HEK293 (cell line): ENCODE results near the gene PARP2.

Experiments used
- KLF9 ChIP-seq: fragments of 450-650 bp; formaldehyde crosslinking; IDR thresholded peaks from 2 replicates; pipeline ENCODE4 v1.5.1; 2016; ENCODE audit warnings: missing biosample characterization, missing genetic modification characterization, low read depth
- MZF1 ChIP-seq: fragments of 450-650 bp; formaldehyde crosslinking; IDR thresholded peaks from 2 replicates; pipeline ENCODE4 v1.5.1; 2017; ENCODE audit warnings: missing biosample characterization, missing genetic modification characterization, borderline replicate concordance
- SCRT2 ChIP-seq: fragments of 450-650 bp; formaldehyde crosslinking; IDR thresholded peaks from 2 replicates; pipeline ENCODE4 v1.5.1; 2016; ENCODE audit warnings: missing biosample characterization, missing genetic modification characterization
- SP7 ChIP-seq: fragments of 450-650 bp; formaldehyde crosslinking; IDR thresholded peaks from 2 replicates; pipeline ENCODE4 v1.5.1; 2016; ENCODE audit warnings: missing biosample characterization, missing genetic modification characterization
- WT1 ChIP-seq: fragments of 450-650 bp; formaldehyde crosslinking; IDR thresholded peaks from 2 replicates; pipeline ENCODE4 v1.5.1; 2016; ENCODE audit warnings: missing biosample characterization, missing genetic modification characterization
- ZBTB17 ChIP-seq: fragments of 450-650 bp; formaldehyde crosslinking; IDR thresholded peaks from 2 replicates; pipeline ENCODE4 v1.5.1; 2016; ENCODE audit warnings: missing biosample characterization, missing genetic modification characterization
- ZNF138 ChIP-seq: fragments of 450-650 bp; formaldehyde crosslinking; IDR thresholded peaks from 2 replicates; pipeline ENCODE4 v1.5.1; 2016; ENCODE audit warnings: missing biosample characterization, missing genetic modification characterization, borderline replicate concordance
- ZNF19 ChIP-seq: fragments of 450-650 bp; formaldehyde crosslinking; IDR thresholded peaks from 2 replicates; pipeline ENCODE4; 2016; ENCODE audit warnings: missing biosample characterization, missing genetic modification characterization, low read depth
- ZNF211 ChIP-seq: fragments of 450-650 bp; formaldehyde crosslinking; IDR thresholded peaks from 2 replicates; pipeline ENCODE4 v1.5.1; 2016; ENCODE audit warnings: low read depth, missing biosample characterization, missing genetic modification characterization
- ZNF223 ChIP-seq: fragments of 450-650 bp; formaldehyde crosslinking; IDR thresholded peaks from 2 replicates; pipeline ENCODE4 v1.5.1; 2016; ENCODE audit warnings: missing biosample characterization, missing genetic modification characterization
- ZNF311 ChIP-seq: fragments of 450-650 bp; formaldehyde crosslinking; IDR thresholded peaks from 2 replicates; pipeline ENCODE4 v1.5.1; 2017; ENCODE audit warnings: missing biosample characterization, missing genetic modification characterization, borderline replicate concordance
- ZNF350 ChIP-seq: fragments of 450-650 bp; formaldehyde crosslinking; IDR thresholded peaks from 2 replicates; pipeline ENCODE4 v1.5.0; 2017; ENCODE audit warnings: missing biosample characterization, mild to moderate bottlenecking, missing genetic modification characterization
- ZNF394 ChIP-seq: fragments of 450-650 bp; formaldehyde crosslinking; IDR thresholded peaks from 2 replicates; pipeline ENCODE4 v1.5.1; 2016; ENCODE audit warnings: missing biosample characterization, missing genetic modification characterization, mild to moderate bottlenecking, moderate library complexity, borderline replicate concordance
- ZNF404 ChIP-seq: fragments of 450-650 bp; formaldehyde crosslinking; IDR thresholded peaks from 2 replicates; pipeline ENCODE4 v1.5.1; 2017; ENCODE audit warnings: missing biosample characterization, missing genetic modification characterization
- ZNF416 ChIP-seq: fragments of 450-650 bp; formaldehyde crosslinking; IDR thresholded peaks from 2 replicates; pipeline ENCODE4 v1.5.1; 2016; ENCODE audit warnings: missing biosample characterization, missing genetic modification characterization
- ZNF423 ChIP-seq: fragments of 450-650 bp; formaldehyde crosslinking; IDR thresholded peaks from 2 replicates; pipeline ENCODE4 v1.5.1; 2016; ENCODE audit warnings: missing biosample characterization, missing genetic modification characterization
- ZNF560 ChIP-seq: fragments of 450-650 bp; formaldehyde crosslinking; IDR thresholded peaks from 2 replicates; pipeline ENCODE4 v1.5.1; 2017; ENCODE audit warnings: missing biosample characterization, missing genetic modification characterization, borderline replicate concordance
- ZNF561 ChIP-seq: fragments of 450-650 bp; IDR thresholded peaks from 2 replicates; pipeline ENCODE4 v1.5.1; 2018; ENCODE audit warnings: missing biosample characterization, missing genetic modification characterization, borderline replicate concordance
- ZNF610 ChIP-seq: fragments of 450-650 bp; formaldehyde crosslinking; IDR thresholded peaks from 2 replicates; pipeline ENCODE4 v1.5.1; 2016; ENCODE audit warnings: missing biosample characterization, missing genetic modification characterization, borderline replicate concordance
- ZNF626 ChIP-seq: fragments of 450-650 bp; sonication (Bioruptor Pico); formaldehyde crosslinking; IDR thresholded peaks from 2 replicates; pipeline ENCODE4 v1.5.1; 2018; ENCODE audit warnings: missing biosample characterization, missing genetic modification characterization, inconsistent platforms
- ZNF629 ChIP-seq: fragments of 450-650 bp; formaldehyde crosslinking; IDR thresholded peaks from 2 replicates; pipeline ENCODE4 v1.5.1; 2017; ENCODE audit warnings: missing biosample characterization, missing genetic modification characterization
- ZNF664 ChIP-seq: fragments of 450-650 bp; formaldehyde crosslinking; IDR thresholded peaks from 2 replicates; pipeline ENCODE4 v1.5.1; 2016; ENCODE audit warnings: missing biosample characterization, missing genetic modification characterization
- ZNF747 ChIP-seq: fragments of 450-650 bp; formaldehyde crosslinking; IDR thresholded peaks from 2 replicates; pipeline ENCODE4 v1.5.1; 2016; ENCODE audit warnings: missing biosample characterization, missing genetic modification characterization
- TF ChIP-seq, protein P1 (sequence below): fragments of 450-650 bp; IDR thresholded peaks from 2 replicates; pipeline ENCODE4 v1.5.1; 2018; ENCODE audit warnings: missing biosample characterization, missing genetic modification characterization
- TF ChIP-seq, protein P2 (sequence below): fragments of 450-650 bp; formaldehyde crosslinking; IDR thresholded peaks from 2 replicates; pipeline ENCODE4 v1.5.1; 2016; ENCODE audit warnings: missing biosample characterization, missing genetic modification characterization, low read depth
- TF ChIP-seq, protein P3 (sequence below): fragments of 450-650 bp; formaldehyde crosslinking; IDR thresholded peaks from 2 replicates; pipeline ENCODE4 v1.5.1; 2016; ENCODE audit warnings: missing biosample characterization, missing genetic modification characterization
- TF ChIP-seq, protein P4 (sequence below): fragments of 450-650 bp; formaldehyde crosslinking; IDR thresholded peaks from 2 replicates; pipeline ENCODE4; 2016; ENCODE audit warnings: missing biosample characterization, missing genetic modification characterization
- TF ChIP-seq, protein P5 (sequence below): fragments of 450-650 bp; formaldehyde crosslinking; IDR thresholded peaks from 2 replicates; pipeline ENCODE4 v1.5.1; 2016; ENCODE audit warnings: missing biosample characterization, missing genetic modification characterization
- TF ChIP-seq, protein P6 (sequence below): fragments of 450-650 bp; formaldehyde crosslinking; IDR thresholded peaks from 2 replicates; pipeline ENCODE4 v1.5.1; 2016; ENCODE audit warnings: missing biosample characterization, missing genetic modification characterization, borderline replicate concordance

PARP2 gene

DNA sequence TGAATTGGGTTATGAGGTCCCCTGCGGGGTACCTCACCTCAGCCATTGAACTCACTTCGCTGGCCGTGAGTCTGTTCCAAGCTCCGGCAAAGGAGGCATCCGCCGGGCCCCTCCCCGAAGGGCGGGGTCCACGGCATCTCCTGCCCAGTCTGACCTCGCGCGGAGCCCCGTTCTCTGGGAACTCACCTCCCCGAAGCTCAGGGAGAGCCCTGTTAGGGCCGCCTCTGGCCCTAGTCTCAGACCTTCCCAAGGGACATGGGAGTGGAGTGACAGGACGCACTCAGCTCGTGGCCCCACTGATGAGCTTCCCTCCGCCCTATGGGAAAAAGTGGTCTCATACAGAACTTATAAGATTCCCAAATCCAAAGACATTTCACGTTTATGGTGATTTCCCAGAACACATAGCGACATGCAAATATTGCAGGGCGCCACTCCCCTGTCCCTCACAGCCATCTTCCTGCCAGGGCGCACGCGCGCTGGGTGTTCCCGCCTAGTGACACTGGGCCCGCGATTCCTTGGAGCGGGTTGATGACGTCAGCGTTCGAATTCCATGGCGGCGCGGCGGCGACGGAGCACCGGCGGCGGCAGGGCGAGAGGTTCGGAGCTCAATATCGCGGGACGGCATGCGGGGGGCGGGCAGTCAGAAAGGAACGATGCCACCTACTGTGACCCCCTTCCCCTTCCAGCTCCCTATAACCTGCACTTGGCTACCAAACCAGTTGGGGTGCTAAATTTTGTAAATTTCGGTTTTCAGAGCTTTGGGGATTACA, at the start of gene PARP2 (continued):
- TF ChIP-seq, protein P1, sequence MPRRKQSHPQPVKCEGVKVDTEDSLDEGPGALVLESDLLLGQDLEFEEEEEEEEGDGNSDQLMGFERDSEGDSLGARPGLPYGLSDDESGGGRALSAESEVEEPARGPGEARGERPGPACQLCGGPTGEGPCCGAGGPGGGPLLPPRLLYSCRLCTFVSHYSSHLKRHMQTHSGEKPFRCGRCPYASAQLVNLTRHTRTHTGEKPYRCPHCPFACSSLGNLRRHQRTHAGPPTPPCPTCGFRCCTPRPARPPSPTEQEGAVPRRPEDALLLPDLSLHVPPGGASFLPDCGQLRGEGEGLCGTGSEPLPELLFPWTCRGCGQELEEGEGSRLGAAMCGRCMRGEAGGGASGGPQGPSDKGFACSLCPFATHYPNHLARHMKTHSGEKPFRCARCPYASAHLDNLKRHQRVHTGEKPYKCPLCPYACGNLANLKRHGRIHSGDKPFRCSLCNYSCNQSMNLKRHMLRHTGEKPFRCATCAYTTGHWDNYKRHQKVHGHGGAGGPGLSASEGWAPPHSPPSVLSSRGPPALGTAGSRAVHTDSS (tag by site-specific recombination), result no peak
- TF ChIP-seq ZNF223 (no peak), ZNF560 (no peak), MZF1 (tag by site-specific recombination) (0 out of 2 replicates have a peak, but pooled peaks have one; percentile 15), ZNF394 (tag by site-specific recombination) (peak; percentile 30; the same call in 1 of the 2 replicates), ZNF350 (tag by site-specific recombination) (no peak), ZNF423 (peak; percentile 90), ZNF747 (tag by site-specific recombination) (no peak), ZNF404 (tag by site-specific recombination) (no peak), ZNF416 (tag by site-specific recombination) (no peak), SCRT2 (tag by site-specific recombination) (no peak), ZBTB17 (peak; percentile 71), ZNF311 (no peak), WT1 (tag by site-specific recombination) (peak; percentile 60; the same call in 1 of the 2 replicates), SP7 (peak; percentile 73), ZNF19 (no peak), ZNF561 (tag by site-specific recombination) (peak; percentile 96), ZNF211 (tag by site-specific recombination) (no peak), ZNF610 (0 out of 2 replicates have a peak, but pooled peaks have one; percentile 29), ZNF629 (tag by site-specific recombination) (peak; percentile 95), ZNF138 (tag by site-specific recombination) (no peak), KLF9 (tag by site-specific recombination) (no peak), ZNF626 (tag by site-specific recombination) (no peak), ZNF664 (tag by site-specific recombination) (no peak)
- TF ChIP-seq, protein P2, sequence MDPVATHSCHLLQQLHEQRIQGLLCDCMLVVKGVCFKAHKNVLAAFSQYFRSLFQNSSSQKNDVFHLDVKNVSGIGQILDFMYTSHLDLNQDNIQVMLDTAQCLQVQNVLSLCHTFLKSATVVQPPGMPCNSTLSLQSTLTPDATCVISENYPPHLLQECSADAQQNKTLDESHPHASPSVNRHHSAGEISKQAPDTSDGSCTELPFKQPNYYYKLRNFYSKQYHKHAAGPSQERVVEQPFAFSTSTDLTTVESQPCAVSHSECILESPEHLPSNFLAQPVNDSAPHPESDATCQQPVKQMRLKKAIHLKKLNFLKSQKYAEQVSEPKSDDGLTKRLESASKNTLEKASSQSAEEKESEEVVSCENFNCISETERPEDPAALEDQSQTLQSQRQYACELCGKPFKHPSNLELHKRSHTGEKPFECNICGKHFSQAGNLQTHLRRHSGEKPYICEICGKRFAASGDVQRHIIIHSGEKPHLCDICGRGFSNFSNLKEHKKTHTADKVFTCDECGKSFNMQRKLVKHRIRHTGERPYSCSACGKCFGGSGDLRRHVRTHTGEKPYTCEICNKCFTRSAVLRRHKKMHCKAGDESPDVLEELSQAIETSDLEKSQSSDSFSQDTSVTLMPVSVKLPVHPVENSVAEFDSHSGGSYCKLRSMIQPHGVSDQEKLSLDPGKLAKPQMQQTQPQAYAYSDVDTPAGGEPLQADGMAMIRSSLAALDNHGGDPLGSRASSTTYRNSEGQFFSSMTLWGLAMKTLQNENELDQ, result no peak
- TF ChIP-seq, protein P3, sequence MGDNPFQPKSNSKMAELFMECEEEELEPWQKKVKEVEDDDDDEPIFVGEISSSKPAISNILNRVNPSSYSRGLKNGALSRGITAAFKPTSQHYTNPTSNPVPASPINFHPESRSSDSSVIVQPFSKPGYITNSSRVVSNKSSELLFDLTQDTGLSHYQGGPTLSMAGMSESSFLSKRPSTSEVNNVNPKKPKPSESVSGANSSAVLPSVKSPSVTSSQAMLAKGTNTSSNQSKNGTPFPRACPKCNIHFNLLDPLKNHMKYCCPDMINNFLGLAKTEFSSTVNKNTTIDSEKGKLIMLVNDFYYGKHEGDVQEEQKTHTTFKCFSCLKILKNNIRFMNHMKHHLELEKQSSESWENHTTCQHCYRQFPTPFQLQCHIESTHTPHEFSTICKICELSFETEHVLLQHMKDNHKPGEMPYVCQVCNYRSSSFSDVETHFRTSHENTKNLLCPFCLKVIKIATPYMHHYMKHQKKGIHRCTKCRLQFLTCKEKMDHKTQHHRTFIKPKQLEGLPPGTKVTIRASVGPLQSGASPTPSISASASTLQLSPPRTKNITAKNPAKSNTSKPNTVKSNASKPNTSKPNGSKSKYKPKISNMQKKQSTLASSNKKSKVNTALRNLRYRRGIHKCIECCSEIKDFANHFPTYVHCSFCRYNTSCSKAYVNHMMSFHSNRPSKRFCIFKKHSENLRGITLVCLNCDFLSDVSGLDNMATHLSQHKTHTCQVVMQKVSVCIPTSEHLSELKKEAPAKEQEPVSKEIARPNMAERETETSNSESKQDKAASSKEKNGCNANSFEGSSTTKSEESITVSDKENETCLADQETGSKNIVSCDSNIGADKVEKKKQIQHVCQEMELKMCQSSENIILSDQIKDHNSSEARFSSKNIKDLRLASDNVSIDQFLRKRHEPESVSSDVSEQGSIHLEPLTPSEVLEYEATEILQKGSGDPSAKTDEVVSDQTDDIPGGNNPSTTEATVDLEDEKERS (tag by site-specific recombination), result no peak
- TF ChIP-seq, protein P4, sequence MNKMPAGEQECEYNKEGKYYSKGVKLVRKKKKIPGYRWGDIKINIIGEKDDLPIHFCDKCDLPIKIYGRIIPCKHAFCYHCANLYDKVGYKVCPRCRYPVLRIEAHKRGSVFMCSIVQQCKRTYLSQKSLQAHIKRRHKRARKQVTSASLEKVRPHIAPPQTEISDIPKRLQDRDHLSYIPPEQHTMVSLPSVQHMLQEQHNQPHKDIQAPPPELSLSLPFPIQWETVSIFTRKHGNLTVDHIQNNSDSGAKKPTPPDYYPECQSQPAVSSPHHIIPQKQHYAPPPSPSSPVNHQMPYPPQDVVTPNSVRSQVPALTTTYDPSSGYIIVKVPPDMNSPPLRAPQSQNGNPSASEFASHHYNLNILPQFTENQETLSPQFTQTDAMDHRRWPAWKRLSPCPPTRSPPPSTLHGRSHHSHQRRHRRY (tag by site-specific recombination), result no peak
- TF ChIP-seq, protein P5, sequence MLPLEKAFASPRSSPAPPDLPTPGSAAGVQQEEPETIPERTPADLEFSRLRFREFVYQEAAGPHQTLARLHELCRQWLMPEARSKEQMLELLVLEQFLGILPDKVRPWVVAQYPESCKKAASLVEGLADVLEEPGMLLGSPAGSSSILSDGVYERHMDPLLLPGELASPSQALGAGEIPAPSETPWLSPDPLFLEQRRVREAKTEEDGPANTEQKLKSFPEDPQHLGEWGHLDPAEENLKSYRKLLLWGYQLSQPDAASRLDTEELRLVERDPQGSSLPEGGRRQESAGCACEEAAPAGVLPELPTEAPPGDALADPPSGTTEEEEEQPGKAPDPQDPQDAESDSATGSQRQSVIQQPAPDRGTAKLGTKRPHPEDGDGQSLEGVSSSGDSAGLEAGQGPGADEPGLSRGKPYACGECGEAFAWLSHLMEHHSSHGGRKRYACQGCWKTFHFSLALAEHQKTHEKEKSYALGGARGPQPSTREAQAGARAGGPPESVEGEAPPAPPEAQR (tag by site-specific recombination), result no peak
- TF ChIP-seq, protein P6, sequence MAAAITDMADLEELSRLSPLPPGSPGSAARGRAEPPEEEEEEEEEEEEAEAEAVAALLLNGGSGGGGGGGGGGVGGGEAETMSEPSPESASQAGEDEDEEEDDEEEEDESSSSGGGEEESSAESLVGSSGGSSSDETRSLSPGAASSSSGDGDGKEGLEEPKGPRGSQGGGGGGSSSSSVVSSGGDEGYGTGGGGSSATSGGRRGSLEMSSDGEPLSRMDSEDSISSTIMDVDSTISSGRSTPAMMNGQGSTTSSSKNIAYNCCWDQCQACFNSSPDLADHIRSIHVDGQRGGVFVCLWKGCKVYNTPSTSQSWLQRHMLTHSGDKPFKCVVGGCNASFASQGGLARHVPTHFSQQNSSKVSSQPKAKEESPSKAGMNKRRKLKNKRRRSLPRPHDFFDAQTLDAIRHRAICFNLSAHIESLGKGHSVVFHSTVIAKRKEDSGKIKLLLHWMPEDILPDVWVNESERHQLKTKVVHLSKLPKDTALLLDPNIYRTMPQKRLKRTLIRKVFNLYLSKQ (tag by site-specific recombination), result no peak
